Fibroblast of the conjunctiva (primary cell): Measurements from ENCODE around the gene CLIC1.

Experiments
- DNase-seq: peaks from one replicate; pipeline ENCODE4 v3.0.0-alpha.2; 2010; ENCODE audit warnings: low read depth

CLIC1 gene

GRCh38 chr6:31701666-31702404 is 34.5 kb downstream of the CLIC1 start:
- no peak for DNase-seq

GRCh38 chr6:31700740-31701401 is 35.5 kb downstream of the CLIC1 start:
- no peak for DNase-seq

- no peak for DNase-seq
These were observed 38.8 kb downstream of the CLIC1 start for GRCh38 chr6:31697555-31697954.

GRCh38 chr6:31693535-31693934 is 42.8 kb downstream of the CLIC1 start:
- DNase-seq: no peak

- DNase-seq: no peak
These were observed 43.4 kb downstream of the CLIC1 start for GRCh38 chr6:31692886-31693285.

GRCh38 chr6:31692353-31692752 is 44.0 kb downstream of the CLIC1 start:
- DNase-seq: no peak

GRCh38 chr6:31691564-31692108 is 44.7 kb downstream of the CLIC1 start:
- no peak for DNase-seq

GRCh38 chr6:31691078-31691463 is 45.3 kb downstream of the CLIC1 start:
- no peak for DNase-seq

GRCh38 chr6:31690231-31691077 is 45.9 kb downstream of the CLIC1 start:
- DNase-seq: no peak

- no peak for DNase-seq
These were observed 46.9 kb downstream of the CLIC1 start for GRCh38 chr6:31689249-31690110.

- DNase-seq: no peak
These were observed 48.3 kb downstream of the CLIC1 start for GRCh38 chr6:31687860-31688693.

GRCh38 chr6:31687321-31687720 is 49.0 kb downstream of the CLIC1 start:
- DNase-seq: no peak

- DNase-seq: no peak
These were observed 49.8 kb downstream of the CLIC1 start for GRCh38 chr6:31686483-31686882.

- DNase-seq: no peak
These were observed 52.7 kb downstream of the CLIC1 start for GRCh38 chr6:31683591-31683990.

GRCh38 chr6:31681135-31681671 is 55.1 kb downstream of the CLIC1 start:
- DNase-seq: no peak
